HepG2 (cell line): ENCODE data around the gene CAPN7. TPM values are rescaled to one million over a fixed set of nuclear protein-coding genes. Genes with fewer than 3 reads are reported as not detected.

Experiments
- ATAC-seq: fragments of 200-7000 bp; cut with Tn5 transposase; 3 replicates; pipeline ENCODE4 v1.9.1; 2020; ENCODE audit warnings: mild to moderate bottlenecking, moderate library complexity
- BruUV-seq: library from RNA; stranded (reverse); fragments of 400-500 nt; replicated peaks from 2 replicates; lab custom pipeline; 2021; lab: Mats Ljungman, UMichigan
- CTCF ChIA-PET: fragments of 300-600 bp; formaldehyde crosslinking; extraction: SDS; loops from one replicate; lab custom pipeline; 2021; ENCODE audit warnings: low total read pairs, inconsistent platforms, low intra/inter-chr PET ratio; lab: Yijun Ruan, JAX
- POLR2A ChIA-PET: fragments of 350-600 bp; sonication (Branson Sonifier 250); formaldehyde crosslinking; loops from one replicate; lab custom pipeline; 2020; ENCODE audit warnings: antibody characterized with exemption, inconsistent platforms; lab: Yijun Ruan, JAX
- DNase-seq: peaks from one replicate; pipeline ENCODE4 v3.0.0-alpha.2; 2015; ENCODE audit warnings: low spot score
- FAIRE-seq: peaks from 3 replicates; lab custom pipeline; 2011; peaks lifted over from hg19 to GRCh38; lab: Jason Lieb, UNC
- H2AFZ ChIP-seq: one replicate; pipeline ENCODE4 v1.6.1; 2011; ENCODE audit warnings: low read length, inconsistent platforms
- H3K27ac ChIP-seq: fragments of 300-600 bp; 3 replicates; pipeline ENCODE4 v1.8.0; 2011; ENCODE audit warnings: mixed run types, mild to moderate bottlenecking, mixed read lengths, low read length, inconsistent platforms; ENCODE audit not compliant: insufficient read depth; ENCODE audit errors: extremely low read length
- H3K27me3 ChIP-seq, 2 experiments: fragments of 200-600 bp in 1 of 2; 2 replicates in 1 of 2; 3 replicates in 1 of 2; pipeline versions ENCODE4 v1.6.0 to v1.8.0; 2011; ENCODE audit warnings: low read length in 2 of 2, mild to moderate bottlenecking in 2 of 2, moderate library complexity in 2 of 2, inconsistent platforms in 1 of 2; ENCODE audit not compliant: insufficient read depth in 2 of 2, control insufficient read depth in 1 of 2
- H3K36me3 ChIP-seq, 2 experiments: fragments of 200-600 bp in 1 of 2; replicated peaks in 1 of 2; 2 replicates in 1 of 2; 3 replicates in 1 of 2; pipeline versions ENCODE4 v1.5.1 to v1.8.0; 2011; ENCODE audit warnings: low read length in 2 of 2, inconsistent platforms in 1 of 2; ENCODE audit not compliant: insufficient read depth in 2 of 2, control insufficient read depth in 1 of 2
- H3K4me1 ChIP-seq: 2 replicates; pipeline ENCODE4 v1.5.1; 2012; ENCODE audit warnings: low read length, inconsistent platforms; ENCODE audit not compliant: insufficient read depth
- H3K4me2 ChIP-seq: 2 replicates; pipeline ENCODE4 v1.6.0; 2011; ENCODE audit warnings: low read depth, low read length, inconsistent platforms
- H3K4me3 ChIP-seq, 3 experiments: fragments of 200-600 bp in 1 of 3; sonication (generic), shearing (Covaris generic) in 1 of 3; replicated peaks in 1 of 3; 2 replicates each; pipeline ENCODE4 v1.5.1; 2011 to 2016; ENCODE audit warnings: low read length in 3 of 3, inconsistent platforms in 2 of 3, low read depth in 2 of 3, mild to moderate bottlenecking in 2 of 3, control low read depth in 1 of 3, mixed read lengths in 1 of 3; ENCODE audit not compliant: insufficient read depth in 1 of 3
- H3K79me2 ChIP-seq: one replicate; pipeline ENCODE4 v1.6.1; 2011; ENCODE audit warnings: low read length, inconsistent platforms; ENCODE audit not compliant: insufficient read depth
- H3K9ac ChIP-seq: 2 replicates; pipeline ENCODE4 v1.6.0; 2011; ENCODE audit warnings: mild to moderate bottlenecking, low read depth, low read length, inconsistent platforms; ENCODE audit not compliant: insufficient read depth
- H3K9me3 ChIP-seq: 2 replicates; pipeline ENCODE4 v1.5.1; 2012; ENCODE audit warnings: mild to moderate bottlenecking, low read length
- H4K20me1 ChIP-seq: 2 replicates; pipeline ENCODE4 v1.6.0; 2011; ENCODE audit warnings: inconsistent platforms, mild to moderate bottlenecking, low read length, moderate library complexity; ENCODE audit not compliant: insufficient read depth
- POLR2A ChIP-seq, 2 experiments: IDR thresholded peaks; 2 replicates each; pipeline ENCODE4 v1.6.1; 2011; ENCODE audit warnings: low read depth in 2 of 2, low read length in 2 of 2, mild to moderate bottlenecking in 1 of 2, moderate library complexity in 1 of 2; ENCODE audit not compliant: insufficient read depth in 1 of 2
- RBAK ChIP-seq: sonication (generic); formaldehyde crosslinking; IDR thresholded peaks from 2 replicates; pipeline ENCODE4 v1.5.1; 2020; ENCODE audit warnings: mild to moderate bottlenecking, missing genetic modification reagents
- TCF7 ChIP-seq: sonication (generic); IDR thresholded peaks from 2 replicates; pipeline ENCODE4 v1.6.1; 2016; ENCODE audit warnings: antibody characterized with exemption, low read depth
- ZNF33B ChIP-seq: sonication (generic); formaldehyde crosslinking; IDR thresholded peaks from 2 replicates; pipeline ENCODE4 v1.5.1; 2020; ENCODE audit warnings: mild to moderate bottlenecking, missing genetic modification reagents
- ZNF784 ChIP-seq: sonication (generic); formaldehyde crosslinking; IDR thresholded peaks from 2 replicates; pipeline ENCODE4 v1.5.1; 2020; ENCODE audit warnings: missing genetic modification reagents, mild to moderate bottlenecking, borderline replicate concordance
- WGBS: methylation state at CpG from one replicate; pipeline ENCODE4 v1.1.6; 2017; ENCODE audit warnings: low lambda C conversion rate; 5-methylcytosine and 5-hydroxymethylcytosine counted together
- in situ Hi-C: cut with HindIII; loops from 2 replicates; pipeline ENCODE4 v1.10.0; 2017; ENCODE audit warnings: low pct_unique_long_range_greater_than_20kb; ENCODE audit not compliant: extremely low pct_ligation_motif_present
- intact Hi-C: fragments of 100-400 bp; cut with micrococcal nuclease; formaldehyde crosslinking; loops from one replicate; pipeline ENCODE4 v1.10.0; 2022; ENCODE audit not compliant: unreplicated experiment
- polyA plus RNA-seq, 8 experiments: library from polyadenylated mRNA; depleted of rRNA in 3 of 8; stranded (reverse) in 7 of 8; unstranded in 1 of 8; fragments of >200 nt; fragmentation: Illumina TruSeq in 4 of 8; extraction: Trizol in 4 of 8; gene quantifications; 2 replicates each; pipeline versions ENCODE4 v1.2.1 to v1.2.3, GENCODE V29; 2011 to 2016; ENCODE audit warnings: low read depth in 4 of 8, missing spikeins in 1 of 8, mixed read lengths in 1 of 8; ENCODE audit not compliant: insufficient read depth in 1 of 8
- total RNA-seq, 5 experiments: library from RNA; depleted of rRNA; stranded (reverse); fragments of >200 nt; fragmentation: Illumina TruSeq; extraction: Trizol; gene quantifications; 2 replicates each; pipeline ENCODE4 v1.2.3, GENCODE V29; 2016; ENCODE audit warnings: low read depth in 1 of 5

CAPN7 gene
- total and polyA plus RNA-seq, 2 of the 13 experiments (the other 11 are each of a cell fraction or from before 2014, with no cell fraction given), result 16.7 to 36.8 TPM

GRCh38 chr3:15261274-15261673 is 55.2 kb downstream of the CAPN7 start:
- no peak for FAIRE-seq
- intact Hi-C loops, result no loop called here

GRCh38 chr3:15262021-15262420 is 56.0 kb downstream of the CAPN7 start:
- no TSS peak for BruUV-seq
- CTCF ChIA-PET, result no interaction called here
- H2AFZ ChIP-seq, result no peak overlapping the region
- H3K27me3 ChIP-seq, result no peaks in the 10 kb centered on the region
- no peak overlapping the region for H3K27ac ChIP-seq
- 0 out of 3 replicates have a peak, but pooled peaks have one; percentile 3 for ATAC-seq
- TF ChIP-seq RBAK (CRISPR knock-in tag) (no peak), ZNF784 (CRISPR knock-in tag) (no peak), ZNF33B (CRISPR knock-in tag) (no peak)
- no peaks in the 10 kb centered on the region for H3K79me2 ChIP-seq
- no peak overlapping the region for H3K9ac ChIP-seq
- intact Hi-C loops, result no loop called here
- H4K20me1 ChIP-seq, result no peaks in the 10 kb centered on the region
- in situ Hi-C loops, result no loop called here
- H3K9me3 ChIP-seq, result no peaks in the 10 kb centered on the region
- no peak for FAIRE-seq
- no peak overlapping the region for H3K4me2 ChIP-seq
- no peaks in the 10 kb centered on the region for H3K36me3 ChIP-seq
- POLR2A ChIA-PET, result no interaction called here
- H3K4me1 ChIP-seq, result no peaks in the 10 kb centered on the region
- WGBS, result 93% methylated on average over 9 of the region's 9 CpGs
- DNase-seq, result no peak
- no peak overlapping the region for H3K4me3 ChIP-seq

More at GRCh38 chr3:15261274-15261673, 55.2 kb downstream of the CAPN7 start:
- Histone ChIP-seq H3K79me2 (no peaks in the 10 kb centered on the region), H3K4me3 (no peak overlapping the region), H3K36me3 (no peaks in the 10 kb centered on the region), H3K27ac (no peak overlapping the region), H4K20me1 (no peaks in the 10 kb centered on the region), H3K4me1 (no peaks in the 10 kb centered on the region), H3K9me3 (no peaks in the 10 kb centered on the region), H3K4me2 (no peak overlapping the region), H3K27me3 (no peaks in the 10 kb centered on the region), H2AFZ (no peak overlapping the region), H3K9ac (no peak overlapping the region)
- no TSS peak for BruUV-seq
- in situ Hi-C loops, result no loop called here
- no peak for DNase-seq
- ATAC-seq, result peak; percentile 11; the same call in 2 of the 3 replicates
- POLR2A ChIA-PET, result no interaction called here
- TF ChIP-seq TCF7, result no peak
- 0 out of 4 replicates have a peak, but pooled peaks of 1 of the 2 experiments have one; percentile 22 for TF ChIP-seq POLR2A (IDR thresholded peaks at IDR 0.05; ENCODE audit: insufficient read depth in 1 of 2, low read depth in 2 of 2, low read length in 2 of 2)
- CTCF ChIA-PET, result no interaction called here
